Parathyroid adenoma (tissue), 2 donors: Measurements from ENCODE around the gene ADRB1.
A peak's percentile ranks its signal among the peaks of the same experiment; 100 is the strongest.

Experiments used
- H2AFZ ChIP-seq: fragments of 300-600 bp; sonication (generic); one replicate; pipeline ENCODE4 v1.7.0; 2017; ENCODE audit warnings: antibody characterized with exemption, mild to moderate bottlenecking
- H3K27ac ChIP-seq: fragments of 300-600 bp; sonication (generic); one replicate; pipeline ENCODE4 v1.7.0; 2017
- H3K27me3 ChIP-seq: fragments of 300-600 bp; sonication (generic); one replicate; pipeline ENCODE4 v1.7.0; 2017; ENCODE audit warnings: low read length; ENCODE audit not compliant: control insufficient read depth, insufficient read depth
- H3K36me3 ChIP-seq: fragments of 300-600 bp; sonication (generic); one replicate; pipeline ENCODE4 v1.7.0; 2017; ENCODE audit warnings: low read length; ENCODE audit not compliant: control insufficient read depth, insufficient read depth
- H3K4me1 ChIP-seq: fragments of 300-600 bp; sonication (generic); one replicate; pipeline ENCODE4 v1.7.0; 2017; ENCODE audit warnings: control low read depth
- H3K4me2 ChIP-seq: fragments of 300-600 bp; sonication (generic); one replicate; pipeline ENCODE4 v1.7.0; 2017; ENCODE audit warnings: low read length
- H3K4me3 ChIP-seq: fragments of 300-600 bp; sonication (generic); one replicate; pipeline ENCODE4 v1.7.0; 2017; ENCODE audit warnings: low read depth, low read length
- H3K79me2 ChIP-seq: fragments of 300-600 bp; sonication (generic); one replicate; pipeline ENCODE4 v1.7.0; 2017; ENCODE audit warnings: control low read depth
- H3K9ac ChIP-seq: fragments of 300-600 bp; sonication (generic); one replicate; pipeline ENCODE4 v1.7.0; 2017; ENCODE audit warnings: mild to moderate bottlenecking
- H3K9me3 ChIP-seq: fragments of 300-600 bp; sonication (generic); one replicate; pipeline ENCODE4 v1.7.0; 2017; ENCODE audit warnings: low read length; ENCODE audit not compliant: control insufficient read depth
- CTCF ChIP-seq: fragments of 300-600 bp; sonication (generic); IDR thresholded peaks from one replicate; pipeline ENCODE4 v1.7.0; 2017; ENCODE audit warnings: antibody characterized with exemption, mild to moderate bottlenecking
- donor health status: primary hyperparathyroidism.

ADRB1 gene

GRCh38 chr10:114043532-114044246, at the start of gene ADRB1:
TSS of gene ADRB1 (plus strand) at chr10:114043866. CDS start at chr10:114044133, 267 bp downstream.
- Histone ChIP-seq H2AFZ (peak within 1 kb of the TSS; percentile 2), H3K36me3 (no peaks in the 10 kb centered on the region), H3K79me2 (no peaks in the 10 kb centered on the region), H3K4me1 (no peaks in the 10 kb centered on the region), H3K9me3 (no peaks in the 10 kb centered on the region), H3K4me3 (peak within 1 kb of the TSS; percentile 40), H3K27me3 (no peaks in the 10 kb centered on the region), H3K9ac (no peak within 1 kb of the TSS), H3K27ac (no peak within 1 kb of the TSS), H3K4me2 (peak within 1 kb of the TSS; percentile 57)
- TF ChIP-seq CTCF = no peak

- Histone ChIP-seq H3K4me2 (no peak overlapping the region), H3K9me3 (no peaks in the 10 kb centered on the region), H3K27me3 (no peaks in the 10 kb centered on the region), H3K4me1 (peaks cover 10% of the 10 kb centered on the region), H3K4me3 (no peak overlapping the region), H3K27ac (no peak overlapping the region), H3K79me2 (no peaks in the 10 kb centered on the region), H3K9ac (no peak overlapping the region), H2AFZ (peak overlapping the region; percentile 20), H3K36me3 (no peaks in the 10 kb centered on the region)
- no peak for TF ChIP-seq CTCF
These were observed 48.5 kb upstream of the ADRB1 start for GRCh38 chr10:113995201-113995600.

- Histone ChIP-seq H3K9ac (no peak overlapping the region), H3K79me2 (no peaks in the 10 kb centered on the region), H3K27me3 (no peaks in the 10 kb centered on the region), H3K9me3 (no peaks in the 10 kb centered on the region), H3K4me2 (no peak overlapping the region), H3K4me1 (peaks cover 16% of the 10 kb centered on the region), H3K36me3 (no peaks in the 10 kb centered on the region), H3K4me3 (no peak overlapping the region), H3K27ac (no peak overlapping the region), H2AFZ (no peak overlapping the region)
- no peak for TF ChIP-seq CTCF
These were observed 46.2 kb upstream of the ADRB1 start for GRCh38 chr10:113997428-113997827.

- Histone ChIP-seq H3K4me3 (no peak overlapping the region), H3K79me2 (no peaks in the 10 kb centered on the region), H3K4me1 (peaks cover 16% of the 10 kb centered on the region), H3K27ac (no peak overlapping the region), H3K36me3 (no peaks in the 10 kb centered on the region), H2AFZ (no peak overlapping the region), H3K9ac (no peak overlapping the region), H3K9me3 (no peaks in the 10 kb centered on the region), H3K27me3 (no peaks in the 10 kb centered on the region), H3K4me2 (no peak overlapping the region)
- no peak for TF ChIP-seq CTCF
These were observed 44.1 kb upstream of the ADRB1 start for GRCh38 chr10:113999531-113999930.

GRCh38 chr10:114000457-114001010, 43.1 kb upstream of the ADRB1 start:
- no peak overlapping the region for H3K27ac ChIP-seq
- no peak for TF ChIP-seq CTCF
- no peaks in the 10 kb centered on the region for H3K9me3 ChIP-seq
- H3K36me3 ChIP-seq = no peaks in the 10 kb centered on the region
- no peaks in the 10 kb centered on the region for H3K27me3 ChIP-seq
- H3K79me2 ChIP-seq = no peaks in the 10 kb centered on the region
- no peak overlapping the region for H2AFZ ChIP-seq
- H3K4me1 ChIP-seq = peaks cover 10% of the 10 kb centered on the region
- H3K9ac ChIP-seq = no peak overlapping the region
- no peak overlapping the region for H3K4me3 ChIP-seq
- H3K4me2 ChIP-seq = no peak overlapping the region
